ENCODE measurements around the gene CRTC1. TPM values are rescaled to one million over a fixed set of nuclear protein-coding genes. Genes with fewer than 3 reads are reported as not detected.

CRTC1 gene
- total and polyA plus RNA-seq, 9 of the 15 experiments (the other 6 are each of a cell fraction or from before 2014, with no cell fraction given) = 0.25 to 3.8 (median 1.2) TPM; not detected in 2

GRCh38 chr19:18676692-18677091 lies 6.8 kb upstream of the CRTC1 start (continued):
- no peak for TF ChIP-seq ZNF592 (IDR thresholded peaks at IDR 0.05)
- no peak for TF ChIP-seq CTBP1 (IDR thresholded peaks at IDR 0.05; ENCODE audit: borderline replicate concordance)
- TF ChIP-seq ADNP (tag; IDR thresholded peaks at IDR 0.05) = peak; percentile 57; the same call in 1 of the 2 replicates
- TF ChIP-seq PATZ1 (CRISPR knock-in tag; IDR thresholded peaks at IDR 0.05; ENCODE audit: borderline replicate concordance) = no peak
- TF ChIP-seq RCOR1 (IDR thresholded peaks at IDR 0.05; ENCODE audit: borderline replicate concordance in 1 of 2, low read depth in 2 of 2, low read length in 2 of 2) = 0 out of 4 replicates have a peak, but pooled peaks of 1 of the 2 experiments have one; percentile 14
- TF ChIP-seq ZNF511 (CRISPR knock-in tag; IDR thresholded peaks at IDR 0.05) = no peak
- no peak for TF ChIP-seq KLF13 (tag; IDR thresholded peaks at IDR 0.05; ENCODE audit: borderline replicate concordance, low read depth)
- no peak for TF ChIP-seq PML (IDR thresholded peaks at IDR 0.05; ENCODE audit: low read length)
- TF ChIP-seq MEIS2 (IDR thresholded peaks at IDR 0.05; ENCODE audit: partially characterized antibody) = no peak
- TF ChIP-seq CC2D1A (IDR thresholded peaks at IDR 0.05) = no peak
- no peak for TF ChIP-seq E2F6 (IDR thresholded peaks at IDR 0.05; ENCODE audit: borderline replicate concordance in 1 of 2, extremely low read depth in 1 of 2, insufficient read depth in 1 of 2, insufficient read length in 1 of 2, low read depth in 1 of 2, low read length in 1 of 2, poor library complexity in 1 of 2, severe bottlenecking in 1 of 2)
- peak; percentile 79; the same call in 1 of the 2 replicates for TF ChIP-seq CBX1 (IDR thresholded peaks at IDR 0.05; ENCODE audit: low read depth)
- peak; percentile 91 for TF ChIP-seq RBM25 (IDR thresholded peaks at IDR 0.05; ENCODE audit: low read depth, low read length, severe bottlenecking)
- no peak for TF ChIP-seq YBX1 (IDR thresholded peaks at IDR 0.05)
- no peak for TF ChIP-seq MNT (conservative IDR thresholded peaks at IDR 0.05)
- TF ChIP-seq CTCF (IDR thresholded peaks at IDR 0.05 in 2 of 3, conservative IDR thresholded peaks at IDR 0.05 in 1 of 3; ENCODE audit: insufficient read depth in 2 of 3, low read depth in 1 of 3, low read length in 3 of 3) = no peak

All from K562 (cell line).